Endothelial cell of umbilical vein (primary cell): Measurements from ENCODE around the gene GUCA2A. TPM values are rescaled to one million over a fixed set of nuclear protein-coding genes. Genes with fewer than 3 reads are reported as not detected.

Experiments
- BruUV-seq: library from RNA; stranded (reverse); fragments of 400-500 nt; replicated peaks from 2 replicates; lab custom pipeline; 2021; lab: Mats Ljungman, UMichigan
- CTCF ChIA-PET: fragments of 300-600, 350-600 bp; sonication (Branson Sonifier 250); formaldehyde crosslinking; loops from one replicate; lab custom pipeline; 2021; ENCODE audit warnings: antibody characterized with exemption, inconsistent platforms; lab: Charles Lee
- POLR2A ChIA-PET: fragments of 300-600, 350-600 bp; sonication (Branson Sonifier 250); formaldehyde crosslinking; loops from one replicate; lab custom pipeline; 2021; ENCODE audit warnings: antibody characterized with exemption, inconsistent platforms; lab: Charles Lee
- DNase-seq: peaks from one replicate; pipeline ENCODE4 v3.0.0-alpha.2; 2011; ENCODE audit warnings: low read depth, low spot score
- FAIRE-seq: peaks from 2 replicates; lab custom pipeline; 2011; peaks lifted over from hg19 to GRCh38; lab: Jason Lieb, UNC
- H2AFZ ChIP-seq: 2 replicates; pipeline ENCODE4 v1.6.0; 2012; ENCODE audit warnings: low read depth, low read length, control low read depth, inconsistent platforms
- H3K27ac ChIP-seq: 2 replicates; pipeline ENCODE4 v1.5.1; 2011; ENCODE audit warnings: low read depth, mild to moderate bottlenecking, control low read depth, low read length, moderate library complexity; ENCODE audit not compliant: insufficient read depth
- H3K27me3 ChIP-seq, 2 experiments: 2 replicates each; pipeline versions ENCODE4 v1.6.0 to v1.6.1; 2011; ENCODE audit warnings: low read length in 2 of 2, mixed read lengths in 1 of 2; ENCODE audit not compliant: control insufficient read depth in 2 of 2, insufficient read depth in 2 of 2
- H3K36me3 ChIP-seq, 2 experiments: 2 replicates in 1 of 2; 3 replicates in 1 of 2; pipeline ENCODE4 v1.5.1; 2011; ENCODE audit warnings: low read length in 2 of 2, mild to moderate bottlenecking in 1 of 2, moderate library complexity in 1 of 2; ENCODE audit not compliant: control insufficient read depth in 2 of 2, insufficient read depth in 2 of 2; ENCODE audit errors: extremely low read depth in 1 of 2
- H3K4me1 ChIP-seq: 3 replicates; pipeline ENCODE4 v1.5.1; 2011; ENCODE audit warnings: mild to moderate bottlenecking, low read length; ENCODE audit not compliant: control insufficient read depth, insufficient read depth; ENCODE audit errors: extremely low read depth
- H3K4me2 ChIP-seq: 2 replicates; pipeline ENCODE4 v1.6.1; 2011; ENCODE audit warnings: low read length, control low read depth, mixed read lengths; ENCODE audit not compliant: insufficient read depth
- H3K4me3 ChIP-seq, 3 experiments: fragments of 200-600 bp in 1 of 3; sonication (generic), shearing (Covaris generic) in 1 of 3; replicated peaks in 1 of 3; 2 replicates each; pipeline ENCODE4 v1.5.1; 2011 to 2016; ENCODE audit warnings: control low read depth in 3 of 3, low read length in 3 of 3, mild to moderate bottlenecking in 2 of 3, inconsistent platforms in 1 of 3, low read depth in 1 of 3, moderate library complexity in 1 of 3; ENCODE audit not compliant: insufficient read depth in 1 of 3
- H3K79me2 ChIP-seq: 2 replicates; pipeline ENCODE4 v1.6.0; 2012; ENCODE audit warnings: low read length, inconsistent platforms; ENCODE audit not compliant: control insufficient read depth, insufficient read depth
- H3K9ac ChIP-seq: replicated peaks from 2 replicates; pipeline ENCODE3; 2011; ENCODE audit warnings: low read length, control low read depth; ENCODE audit not compliant: insufficient read depth; ENCODE audit errors: extremely low read depth
- H3K9me1 ChIP-seq: replicated peaks from 3 replicates; pipeline ENCODE4 v1.6.0; 2011; ENCODE audit warnings: mild to moderate bottlenecking, low read length; ENCODE audit not compliant: control insufficient read depth, insufficient read depth; ENCODE audit errors: extremely low read depth
- H3K9me3 ChIP-seq: replicated peaks from 2 replicates; pipeline ENCODE4 v1.5.1; 2012; ENCODE audit warnings: low read length, inconsistent platforms; ENCODE audit not compliant: control insufficient read depth, insufficient read depth
- H4K20me1 ChIP-seq: replicated peaks from 2 replicates; pipeline ENCODE3; 2011; ENCODE audit warnings: mild to moderate bottlenecking, low read length; ENCODE audit not compliant: control insufficient read depth, insufficient read depth; ENCODE audit errors: extremely low read depth
- CTCF ChIP-seq, 2 donors: IDR thresholded peaks; 1 replicate in 1 of 2; 2 replicates in 1 of 2; pipeline ENCODE4 v1.5.1; 2011; ENCODE audit warnings: low read length in 2 of 2, mild to moderate bottlenecking in 2 of 2, moderate library complexity in 2 of 2, control low read depth in 1 of 2, inconsistent platforms in 1 of 2, low read depth in 1 of 2; ENCODE audit not compliant: insufficient read depth in 1 of 2; ENCODE audit errors: extremely low read depth in 1 of 2
- EZH2 ChIP-seq: IDR thresholded peaks from 2 replicates; pipeline ENCODE4 v1.6.1; 2012; ENCODE audit warnings: borderline replicate concordance, low read depth, mild to moderate bottlenecking, moderate library complexity, low read length, inconsistent platforms; ENCODE audit not compliant: severe bottlenecking
- FOS ChIP-seq: IDR thresholded peaks from 2 replicates; pipeline ENCODE4 v1.6.1; 2011; ENCODE audit warnings: mild to moderate bottlenecking, low read length, moderate library complexity, borderline replicate concordance; ENCODE audit not compliant: insufficient read depth
- GATA2 ChIP-seq: IDR thresholded peaks from 2 replicates; pipeline ENCODE4 v1.7.0; 2011; ENCODE audit warnings: low read depth, mild to moderate bottlenecking, moderate library complexity, mixed read lengths, low read length; ENCODE audit not compliant: insufficient read length, insufficient read depth
- JUN ChIP-seq: IDR thresholded peaks from 2 replicates; pipeline ENCODE4 v1.6.1; 2011; ENCODE audit warnings: borderline replicate concordance, low read depth; ENCODE audit not compliant: insufficient read length, insufficient read depth
- MAX ChIP-seq: IDR thresholded peaks from 2 replicates; pipeline ENCODE4 v1.6.1; 2011; ENCODE audit not compliant: insufficient read depth, insufficient read length
- MYC ChIP-seq: IDR thresholded peaks from one replicate; pipeline ENCODE4 v1.6.1; 2011; ENCODE audit warnings: mild to moderate bottlenecking, low read depth, low read length
- POLR2A ChIP-seq: IDR thresholded peaks from 2 replicates; pipeline ENCODE4 v1.6.1; 2012; ENCODE audit warnings: low read depth, mild to moderate bottlenecking, control low read depth, low read length
- POLR2AphosphoS5 ChIP-seq: IDR thresholded peaks from 2 replicates; pipeline ENCODE4 v1.6.1; 2012; ENCODE audit warnings: low read depth, mild to moderate bottlenecking, control low read depth, low read length, moderate library complexity; ENCODE audit not compliant: insufficient read depth
- dilution Hi-C: fragments of 300-500 bp; cut with MboI; formaldehyde crosslinking; loops from one replicate; pipeline ENCODE4 v1.15.0; 2019; ENCODE audit warnings: low sequenced_read_pairs; ENCODE audit not compliant: extremely low pct_ligation_motif_present
- intact Hi-C: fragments of 100-400 bp; cut with micrococcal nuclease; formaldehyde crosslinking; loops from one replicate; pipeline ENCODE4 v1.10.0; 2022
- polyA plus RNA-seq, 4 experiments: library from polyadenylated mRNA; depleted of rRNA in 3 of 4; stranded (reverse) in 3 of 4; unstranded in 1 of 4; fragments of >200 nt; gene quantifications; 2 replicates each; pipeline versions ENCODE4 v1.2.1 to v1.2.3, GENCODE V29; 2011 to 2012; ENCODE audit warnings: missing spikeins in 1 of 4
- total RNA-seq: library from RNA; stranded (reverse); gene quantifications from 2 replicates; pipeline ENCODE4 v1.2.3, GENCODE V29; 2021

The GUCA2A gene
- total and polyA plus RNA-seq, 2 donors (not counting 3 experiments of a cell fraction or from before 2014, with no cell fraction given) = not detected

- BruUV-seq = no TSS peak
Measured at GRCh38 chr1:42155362-42155761, 9.2 kb downstream of the GUCA2A start.

More at GRCh38 chr1:42155362-42155761, 9.2 kb downstream of the GUCA2A start:
- H3K27ac ChIP-seq = no peak overlapping the region
- H3K4me2 ChIP-seq = no peak overlapping the region
- H3K27me3 ChIP-seq = peaks cover 3 to 6% of the 10 kb centered on the region in 2 experiments
- intact Hi-C loops (no loop called here), dilution Hi-C loops (no loop called here)
- no peak for TF ChIP-seq MAX
- TF ChIP-seq POLR2AphosphoS5 = no peak
- TF ChIP-seq EZH2 = no peak
- TF ChIP-seq MYC = no peak
- no peak for TF ChIP-seq POLR2A
- no peak for TF ChIP-seq JUN
- no peak for TF ChIP-seq FOS
- no peak for TF ChIP-seq CTCF (IDR thresholded peaks at IDR 0.05; ENCODE audit: extremely low read depth in 1 of 2, insufficient read depth in 1 of 2, low read depth in 1 of 2, low read length in 2 of 2)
- no peak for TF ChIP-seq GATA2
- ChIA-PET CTCF (interaction anchor here (0.9 to 2.8 kb wide), 3 partner anchors 8 to 423 kb away, joined by 3 to 19 read pairs (median 11); no protein-coding TSS in a partner anchor), POLR2A (no interaction called here)
- H3K36me3 ChIP-seq = no peaks in the 10 kb centered on the region
- H3K9me3 ChIP-seq = no peaks in the 10 kb centered on the region
- H3K4me3 ChIP-seq = no peak overlapping the region
- H2AFZ ChIP-seq = no peak overlapping the region
- H3K79me2 ChIP-seq = no peaks in the 10 kb centered on the region
- no peaks in the 10 kb centered on the region for H3K9me1 ChIP-seq
- H3K9ac ChIP-seq = no peak overlapping the region
- DNase-seq (no peak), FAIRE-seq (no peak)
- H3K4me1 ChIP-seq = no peaks in the 10 kb centered on the region
- no peaks in the 10 kb centered on the region for H4K20me1 ChIP-seq
